ENCODE data around the gene THYN1. TPM values are rescaled to one million over a fixed set of nuclear protein-coding genes. Genes with fewer than 3 reads are reported as not detected.
A peak's percentile ranks its signal among the peaks of the same experiment; 100 is the strongest.

THYN1 gene
- total and polyA plus RNA-seq, 2 of the 13 experiments (the other 11 are each of a cell fraction or from before 2014, with no cell fraction given): 36.1 to 87.6 TPM

DNA sequence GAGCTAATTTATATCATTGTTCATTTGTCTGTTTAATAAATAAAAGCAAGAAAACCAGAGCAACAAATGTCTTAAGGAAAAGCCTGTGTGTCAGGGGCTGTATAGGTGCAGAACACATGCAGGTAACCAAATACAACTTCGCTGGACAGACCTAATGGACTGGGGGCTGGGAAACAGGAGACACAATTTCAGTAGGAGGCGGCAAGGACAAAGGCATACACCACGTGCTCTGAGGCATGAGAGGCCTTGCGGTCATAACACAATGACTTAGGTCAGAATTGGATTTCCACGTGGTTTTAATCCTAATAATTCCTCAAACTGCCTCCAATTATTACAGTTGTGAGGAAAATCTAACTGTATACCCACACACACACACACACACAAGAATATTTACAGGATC lies 14.3 kb upstream of the THYN1 start:
- Histone ChIP-seq H3K79me2 (ENCODE audit: insufficient read depth, low read length) (no peaks in the 10 kb centered on the region), H3K4me3 (replicated peaks in 1 of 3; ENCODE audit: insufficient read depth in 1 of 3, low read depth in 2 of 3, low read length in 3 of 3) (no peak overlapping the region), H4K20me1 (ENCODE audit: insufficient read depth, low read length) (no peaks in the 10 kb centered on the region), H3K9ac (ENCODE audit: insufficient read depth, low read depth, low read length) (no peak overlapping the region), H3K36me3 (replicated peaks in 1 of 2; ENCODE audit: control insufficient read depth in 1 of 2, insufficient read depth in 2 of 2, low read length in 2 of 2) (peaks cover 2 to 9% of the 10 kb centered on the region in 2 experiments; a peak in 2 of 5 replicates), H3K4me2 (ENCODE audit: low read depth, low read length) (no peak overlapping the region), H3K27ac (ENCODE audit: extremely low read length, insufficient read depth, low read length) (no peak overlapping the region), H3K9me3 (ENCODE audit: low read length) (no peaks in the 10 kb centered on the region), H3K27me3 (ENCODE audit: control insufficient read depth in 1 of 2, insufficient read depth in 2 of 2, low read length in 2 of 2) (peaks cover 0 to 5% of the 10 kb centered on the region in 2 experiments; a peak in 1 of 5 replicates), H2AFZ (ENCODE audit: low read length) (no peak overlapping the region), H3K4me1 (ENCODE audit: insufficient read depth, low read length) (peaks cover 11% of the 10 kb centered on the region)
- ChIA-PET CTCF (ENCODE audit: low intra/inter-chr PET ratio, low total read pairs) (no interaction called here), POLR2A (no interaction called here)
- intact Hi-C loops (cut with micrococcal nuclease; ENCODE audit: unreplicated experiment): no loop called here
- WGBS (ENCODE audit: low lambda C conversion rate): 51% methylated on average over 5 of the region's 5 CpGs
- FAIRE-seq: no peak
- no peak for DNase-seq (ENCODE audit: low spot score)
- TF ChIP-seq, protein P1, sequence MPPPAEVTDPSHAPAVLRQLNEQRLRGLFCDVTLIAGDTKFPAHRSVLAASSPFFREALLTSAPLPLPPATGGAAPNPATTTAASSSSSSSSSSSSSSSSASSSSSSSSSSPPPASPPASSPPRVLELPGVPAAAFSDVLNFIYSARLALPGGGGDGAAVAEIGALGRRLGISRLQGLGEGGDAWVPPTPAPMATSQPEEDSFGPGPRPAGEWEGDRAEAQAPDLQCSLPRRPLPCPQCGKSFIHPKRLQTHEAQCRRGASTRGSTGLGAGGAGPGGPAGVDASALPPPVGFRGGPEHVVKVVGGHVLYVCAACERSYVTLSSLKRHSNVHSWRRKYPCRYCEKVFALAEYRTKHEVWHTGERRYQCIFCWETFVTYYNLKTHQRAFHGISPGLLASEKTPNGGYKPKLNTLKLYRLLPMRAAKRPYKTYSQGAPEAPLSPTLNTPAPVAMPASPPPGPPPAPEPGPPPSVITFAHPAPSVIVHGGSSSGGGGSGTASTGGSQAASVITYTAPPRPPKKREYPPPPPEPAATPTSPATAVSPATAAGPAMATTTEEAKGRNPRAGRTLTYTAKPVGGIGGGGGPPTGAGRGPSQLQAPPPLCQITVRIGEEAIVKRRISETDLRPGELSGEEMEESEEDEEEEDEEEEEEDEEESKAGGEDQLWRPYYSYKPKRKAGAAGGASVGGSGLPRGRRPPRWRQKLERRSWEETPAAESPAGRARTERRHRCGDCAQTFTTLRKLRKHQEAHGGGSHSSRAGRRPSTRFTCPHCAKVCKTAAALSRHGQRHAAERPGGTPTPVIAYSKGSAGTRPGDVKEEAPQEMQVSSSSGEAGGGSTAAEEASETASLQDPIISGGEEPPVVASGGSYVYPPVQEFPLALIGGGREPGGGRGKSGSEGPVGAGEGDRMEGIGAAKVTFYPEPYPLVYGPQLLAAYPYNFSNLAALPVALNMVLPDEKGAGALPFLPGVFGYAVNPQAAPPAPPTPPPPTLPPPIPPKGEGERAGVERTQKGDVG (CRISPR knock-in tag; IDR thresholded peaks at IDR 0.05; ENCODE audit: borderline replicate concordance): no peak
- TF ChIP-seq, protein P2, sequence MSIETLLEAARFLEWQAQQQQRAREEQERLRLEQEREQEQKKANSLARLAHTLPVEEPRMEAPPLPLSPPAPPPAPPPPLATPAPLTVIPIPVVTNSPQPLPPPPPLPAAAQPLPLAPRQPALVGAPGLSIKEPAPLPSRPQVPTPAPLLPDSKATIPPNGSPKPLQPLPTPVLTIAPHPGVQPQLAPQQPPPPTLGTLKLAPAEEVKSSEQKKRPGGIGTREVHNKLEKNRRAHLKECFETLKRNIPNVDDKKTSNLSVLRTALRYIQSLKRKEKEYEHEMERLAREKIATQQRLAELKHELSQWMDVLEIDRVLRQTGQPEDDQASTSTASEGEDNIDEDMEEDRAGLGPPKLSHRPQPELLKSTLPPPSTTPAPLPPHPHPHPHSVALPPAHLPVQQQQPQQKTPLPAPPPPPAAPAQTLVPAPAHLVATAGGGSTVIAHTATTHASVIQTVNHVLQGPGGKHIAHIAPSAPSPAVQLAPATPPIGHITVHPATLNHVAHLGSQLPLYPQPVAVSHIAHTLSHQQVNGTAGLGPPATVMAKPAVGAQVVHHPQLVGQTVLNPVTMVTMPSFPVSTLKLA (IDR thresholded peaks at IDR 0.05): 0 out of 2 replicates have a peak, but pooled peaks have one; percentile 12
- no peak for ATAC-seq
- in situ Hi-C loops (cut with HindIII; ENCODE audit: extremely low pct_ligation_motif_present, low pct_unique_long_range_greater_than_20kb): no loop called here
- BruUV-seq (replicated peaks): no TSS peak

DNA sequence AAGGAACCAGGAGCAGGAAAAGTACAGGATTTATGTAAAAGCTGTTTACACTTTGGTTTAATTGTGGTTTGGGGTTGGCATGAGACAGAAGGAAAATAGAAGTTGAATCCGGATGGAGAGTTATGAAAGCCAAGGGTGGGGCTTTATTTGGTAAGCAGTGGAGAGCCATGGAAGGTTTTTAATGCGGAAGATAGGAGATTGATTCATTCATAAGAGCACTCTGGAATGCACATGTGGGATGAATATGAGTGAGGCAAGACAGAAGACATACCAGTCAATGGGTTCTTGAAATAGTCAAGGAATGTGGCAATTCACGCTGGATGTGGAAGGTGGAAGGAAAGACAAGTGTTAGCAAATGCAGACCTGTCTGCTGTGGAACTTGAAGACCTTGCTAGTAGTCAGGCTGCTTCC lies 13.7 kb upstream of the THYN1 start:
- WGBS (ENCODE audit: low lambda C conversion rate): 83% methylated on average over 3 of the region's 3 CpGs
- H3K27ac ChIP-seq (ENCODE audit: extremely low read length, insufficient read depth, low read length): no peak overlapping the region

More for the DNA sequence above, 13.7 kb upstream of the THYN1 start:
- POLR2A ChIA-PET: no interaction called here
- Histone ChIP-seq H3K36me3 (replicated peaks in 1 of 2; ENCODE audit: control insufficient read depth in 1 of 2, insufficient read depth in 2 of 2, low read length in 2 of 2) (peaks cover 2 to 12% of the 10 kb centered on the region in 2 experiments; a peak in 3 of 5 replicates), H3K9ac (ENCODE audit: insufficient read depth, low read depth, low read length) (no peak overlapping the region), H2AFZ (ENCODE audit: low read length) (no peak overlapping the region), H3K79me2 (ENCODE audit: insufficient read depth, low read length) (no peaks in the 10 kb centered on the region), H3K4me3 (replicated peaks in 1 of 3; ENCODE audit: insufficient read depth in 1 of 3, low read depth in 2 of 3, low read length in 3 of 3) (no peak overlapping the region), H3K4me1 (ENCODE audit: insufficient read depth, low read length) (peaks cover 5% of the 10 kb centered on the region), H3K27me3 (ENCODE audit: control insufficient read depth in 1 of 2, insufficient read depth in 2 of 2, low read length in 2 of 2) (peaks cover 0 to 5% of the 10 kb centered on the region in 2 experiments; a peak in 1 of 5 replicates), H3K4me2 (ENCODE audit: low read depth, low read length) (no peak overlapping the region), H4K20me1 (ENCODE audit: insufficient read depth, low read length) (no peaks in the 10 kb centered on the region), H3K9me3 (ENCODE audit: low read length) (no peaks in the 10 kb centered on the region)
- FAIRE-seq: no peak
- TF ChIP-seq KLF9 (CRISPR knock-in tag; IDR thresholded peaks at IDR 0.05; ENCODE audit: low read depth): no peak
- TF ChIP-seq SSRP1 (CRISPR knock-in tag; IDR thresholded peaks at IDR 0.05): no peak
- no peak for TF ChIP-seq ZNF616 (CRISPR knock-in tag; IDR thresholded peaks at IDR 0.05; ENCODE audit: low read depth)
- TF ChIP-seq ZC3H13 (CRISPR knock-in tag; IDR thresholded peaks at IDR 0.05): no peak
- no peak for TF ChIP-seq STAT5B (CRISPR knock-in tag; IDR thresholded peaks at IDR 0.05)
- TF ChIP-seq FOXA1 (IDR thresholded peaks at IDR 0.05): no peak
- TF ChIP-seq FOXA1 (CRISPR knock-in tag; IDR thresholded peaks at IDR 0.05): no peak
- no peak for TF ChIP-seq HDAC2 (CRISPR knock-in tag; IDR thresholded peaks at IDR 0.05)
- DNase-seq (ENCODE audit: low spot score): no peak
- BruUV-seq (replicated peaks): no TSS peak
- ATAC-seq: no peak
- CTCF ChIA-PET (ENCODE audit: low intra/inter-chr PET ratio, low total read pairs): no interaction called here
- intact Hi-C loops (cut with micrococcal nuclease; ENCODE audit: unreplicated experiment) (no loop called here), in situ Hi-C loops (cut with HindIII; ENCODE audit: extremely low pct_ligation_motif_present, low pct_unique_long_range_greater_than_20kb) (no loop called here)
